HL-60/S4 (cell line): ENCODE results near the gene SH3BP1.

Experiments used
- in situ Hi-C: fragments of 300-500 bp; cut with MboI; formaldehyde crosslinking; loops from 2 replicates; pipeline ENCODE4 v1.14.3; 2022; ENCODE audit warnings: low sequenced_read_pairs

The SH3BP1 gene

GRCh38 chr22:37701141-37701786 lies 61.8 kb downstream of the SH3BP1 start:
- in situ Hi-C loops: no loop called here

GRCh38 chr22:37703906-37704305 lies 64.4 kb downstream of the SH3BP1 start:
- in situ Hi-C loops: no loop called here

- in situ Hi-C loops: no loop called here
Observed at GRCh38 chr22:37704645-37705044, 65.2 kb downstream of the SH3BP1 start.

- in situ Hi-C loops: no loop called here
Observed at GRCh38 chr22:37705205-37705604, 65.7 kb downstream of the SH3BP1 start.
